HEK293 (cell line): ENCODE results near the gene CTDNEP1.

Experiments used
- BCL11B ChIP-seq: fragments of 450-650 bp; formaldehyde crosslinking; IDR thresholded peaks from 2 replicates; pipeline ENCODE4 v1.5.1; 2016; ENCODE audit warnings: low read depth, missing biosample characterization, missing genetic modification characterization
- GLI2 ChIP-seq: fragments of 450-650 bp; formaldehyde crosslinking; IDR thresholded peaks from 2 replicates; pipeline ENCODE4; 2017; ENCODE audit warnings: missing biosample characterization, missing genetic modification characterization, low read depth, borderline replicate concordance
- GLI4 ChIP-seq: fragments of 450-650 bp; formaldehyde crosslinking; IDR thresholded peaks from 2 replicates; pipeline ENCODE4 v1.5.1; 2016; ENCODE audit warnings: missing biosample characterization, missing genetic modification characterization
- KLF16 ChIP-seq: fragments of 450-650 bp; formaldehyde crosslinking; IDR thresholded peaks from 2 replicates; pipeline ENCODE4 v1.5.1; 2017; ENCODE audit warnings: missing biosample characterization, missing genetic modification characterization
- KLF8 ChIP-seq: fragments of 450-650 bp; formaldehyde crosslinking; IDR thresholded peaks from 2 replicates; pipeline ENCODE4 v1.5.1; 2016; ENCODE audit warnings: missing biosample characterization, missing genetic modification characterization
- KLF9 ChIP-seq: fragments of 450-650 bp; formaldehyde crosslinking; IDR thresholded peaks from 2 replicates; pipeline ENCODE4 v1.5.1; 2016; ENCODE audit warnings: missing biosample characterization, missing genetic modification characterization, low read depth
- SP7 ChIP-seq: fragments of 450-650 bp; formaldehyde crosslinking; IDR thresholded peaks from 2 replicates; pipeline ENCODE4 v1.5.1; 2016; ENCODE audit warnings: missing biosample characterization, missing genetic modification characterization
- WT1 ChIP-seq: fragments of 450-650 bp; formaldehyde crosslinking; IDR thresholded peaks from 2 replicates; pipeline ENCODE4 v1.5.1; 2016; ENCODE audit warnings: missing biosample characterization, missing genetic modification characterization
- YY1 ChIP-seq: fragments of 450-650 bp; formaldehyde crosslinking; IDR thresholded peaks from 2 replicates; pipeline ENCODE4 v1.5.1; 2018; ENCODE audit warnings: missing biosample characterization, missing genetic modification characterization
- ZFP3 ChIP-seq: fragments of 450-650 bp; formaldehyde crosslinking; IDR thresholded peaks from 2 replicates; pipeline ENCODE4 v1.5.1; 2016; ENCODE audit warnings: low read depth, missing biosample characterization, missing genetic modification characterization
- ZFP69B ChIP-seq: fragments of 450-650 bp; formaldehyde crosslinking; IDR thresholded peaks from 2 replicates; pipeline ENCODE4 v1.5.1; 2016; ENCODE audit warnings: missing biosample characterization, missing genetic modification characterization
- ZIC2 ChIP-seq: fragments of 450-650 bp; formaldehyde crosslinking; IDR thresholded peaks from 2 replicates; pipeline ENCODE4 v1.5.1; 2016; ENCODE audit warnings: missing biosample characterization, missing genetic modification characterization
- ZNF16 ChIP-seq: fragments of 450-650 bp; formaldehyde crosslinking; IDR thresholded peaks from 2 replicates; pipeline ENCODE4 v1.5.1; 2016; ENCODE audit warnings: low read depth, missing biosample characterization, missing genetic modification characterization
- ZNF2 ChIP-seq: fragments of 450-650 bp; formaldehyde crosslinking; IDR thresholded peaks from 2 replicates; pipeline ENCODE4 v1.5.1; 2016; ENCODE audit warnings: missing biosample characterization, missing genetic modification characterization
- ZNF24 ChIP-seq: fragments of 450-650 bp; formaldehyde crosslinking; IDR thresholded peaks from 2 replicates; pipeline ENCODE4 v1.5.1; 2016; ENCODE audit warnings: missing biosample characterization, missing genetic modification characterization
- ZNF394 ChIP-seq: fragments of 450-650 bp; formaldehyde crosslinking; IDR thresholded peaks from 2 replicates; pipeline ENCODE4 v1.5.1; 2016; ENCODE audit warnings: missing biosample characterization, missing genetic modification characterization, mild to moderate bottlenecking, moderate library complexity, borderline replicate concordance
- ZNF423 ChIP-seq: fragments of 450-650 bp; formaldehyde crosslinking; IDR thresholded peaks from 2 replicates; pipeline ENCODE4 v1.5.1; 2016; ENCODE audit warnings: missing biosample characterization, missing genetic modification characterization
- ZNF473 ChIP-seq: fragments of 450-650 bp; formaldehyde crosslinking; IDR thresholded peaks from 2 replicates; pipeline ENCODE4 v1.5.1; 2017; ENCODE audit warnings: missing biosample characterization, missing genetic modification characterization
- ZNF558 ChIP-seq: fragments of 450-650 bp; formaldehyde crosslinking; IDR thresholded peaks from 2 replicates; pipeline ENCODE4 v1.5.1; 2016; ENCODE audit warnings: missing biosample characterization, missing genetic modification characterization
- ZNF561 ChIP-seq: fragments of 450-650 bp; IDR thresholded peaks from 2 replicates; pipeline ENCODE4 v1.5.1; 2018; ENCODE audit warnings: missing biosample characterization, missing genetic modification characterization, borderline replicate concordance
- ZNF600 ChIP-seq: fragments of 450-650 bp; formaldehyde crosslinking; IDR thresholded peaks from 2 replicates; pipeline ENCODE4 v1.5.1; 2016; ENCODE audit warnings: missing biosample characterization, missing genetic modification characterization
- ZNF610 ChIP-seq: fragments of 450-650 bp; formaldehyde crosslinking; IDR thresholded peaks from 2 replicates; pipeline ENCODE4 v1.5.1; 2016; ENCODE audit warnings: missing biosample characterization, missing genetic modification characterization, borderline replicate concordance
- ZNF777 ChIP-seq: fragments of 450-650 bp; formaldehyde crosslinking; IDR thresholded peaks from 2 replicates; pipeline ENCODE4 v1.5.1; 2017; ENCODE audit warnings: missing biosample characterization, missing genetic modification characterization, borderline replicate concordance
- TF ChIP-seq, protein P1 (sequence below): fragments of 450-650 bp; formaldehyde crosslinking; IDR thresholded peaks from 2 replicates; pipeline ENCODE4 v1.5.1; 2016; ENCODE audit warnings: missing biosample characterization, missing genetic modification characterization
- TF ChIP-seq, protein P2 (sequence below): fragments of 450-650 bp; formaldehyde crosslinking; IDR thresholded peaks from 2 replicates; pipeline ENCODE4 v1.5.1; 2017; ENCODE audit warnings: missing biosample characterization, mild to moderate bottlenecking, missing genetic modification characterization, moderate library complexity
- TF ChIP-seq, protein P3 (sequence below): fragments of 450-650 bp; formaldehyde crosslinking; IDR thresholded peaks from 2 replicates; pipeline ENCODE4 v1.5.1; 2016; ENCODE audit warnings: missing biosample characterization, missing genetic modification characterization
- TF ChIP-seq, protein P4 (sequence below): fragments of 450-650 bp; formaldehyde crosslinking; IDR thresholded peaks from 2 replicates; pipeline ENCODE4; 2016; ENCODE audit warnings: missing biosample characterization, missing genetic modification characterization
- TF ChIP-seq, protein P5 (sequence below): fragments of 450-650 bp; formaldehyde crosslinking; IDR thresholded peaks from 2 replicates; pipeline ENCODE4 v1.5.1; 2016; ENCODE audit warnings: missing biosample characterization, missing genetic modification characterization

Gene CTDNEP1

DNA sequence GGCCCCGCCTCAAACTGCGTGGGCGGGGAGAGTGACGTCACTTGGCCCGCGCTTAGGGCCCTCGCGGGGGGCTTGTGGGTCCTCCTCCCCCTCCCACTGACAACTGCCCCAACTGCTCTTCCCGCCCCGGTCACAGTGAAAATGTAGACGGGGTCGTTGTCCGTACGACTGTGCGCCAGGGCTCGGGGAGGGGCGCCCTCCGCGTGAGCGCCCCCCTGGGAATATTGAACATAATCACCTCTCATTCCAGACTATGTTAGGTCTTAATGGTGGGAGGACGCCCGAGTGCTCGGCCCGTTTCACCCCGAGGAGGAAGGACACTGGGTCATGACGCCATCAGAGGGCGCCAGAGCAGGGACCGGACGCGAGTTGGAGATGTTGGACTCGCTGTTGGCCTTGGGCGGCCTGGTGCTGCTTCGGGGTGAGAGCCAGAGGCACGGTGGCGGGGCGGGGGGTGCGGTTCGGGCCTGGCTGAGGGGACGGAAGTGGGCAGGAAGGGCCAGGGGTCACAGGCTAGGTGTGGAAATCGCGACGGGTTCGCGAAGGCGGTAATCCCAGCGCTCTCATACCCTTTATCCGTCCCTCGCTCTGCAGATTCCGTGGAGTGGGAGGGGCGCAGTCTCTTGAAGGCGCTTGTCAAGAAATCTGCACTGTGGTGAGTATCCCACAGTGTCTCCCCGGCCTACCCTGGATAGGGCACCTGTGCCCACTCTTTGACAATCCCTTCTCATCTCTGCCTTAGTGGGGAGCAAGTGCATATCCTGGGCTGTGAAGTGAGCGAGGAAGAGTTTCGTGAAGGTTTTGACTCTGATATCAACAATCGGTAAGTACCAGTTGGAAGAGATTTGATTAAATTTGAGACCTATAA lies 876 bp upstream of the CTDNEP1 start, which contains the start of gene ELP5 (continued):
- TF ChIP-seq, protein P1, sequence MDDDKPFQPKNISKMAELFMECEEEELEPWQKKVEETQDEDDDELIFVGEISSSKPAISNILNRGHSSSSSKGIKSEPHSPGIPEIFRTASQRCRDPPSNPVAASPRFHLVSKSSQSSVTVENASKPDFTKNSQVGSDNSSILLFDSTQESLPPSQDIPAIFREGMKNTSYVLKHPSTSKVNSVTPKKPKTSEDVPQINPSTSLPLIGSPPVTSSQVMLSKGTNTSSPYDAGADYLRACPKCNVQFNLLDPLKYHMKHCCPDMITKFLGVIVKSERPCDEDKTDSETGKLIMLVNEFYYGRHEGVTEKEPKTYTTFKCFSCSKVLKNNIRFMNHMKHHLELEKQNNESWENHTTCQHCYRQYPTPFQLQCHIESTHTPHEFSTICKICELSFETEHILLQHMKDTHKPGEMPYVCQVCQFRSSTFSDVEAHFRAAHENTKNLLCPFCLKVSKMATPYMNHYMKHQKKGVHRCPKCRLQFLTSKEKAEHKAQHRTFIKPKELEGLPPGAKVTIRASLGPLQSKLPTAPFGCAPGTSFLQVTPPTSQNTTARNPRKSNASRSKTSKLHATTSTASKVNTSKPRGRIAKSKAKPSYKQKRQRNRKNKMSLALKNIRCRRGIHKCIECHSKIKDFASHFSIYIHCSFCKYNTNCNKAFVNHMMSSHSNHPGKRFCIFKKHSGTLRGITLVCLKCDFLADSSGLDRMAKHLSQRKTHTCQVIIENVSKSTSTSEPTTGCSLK (tag by site-specific recombination): no peak
- TF ChIP-seq KLF8 (tag by site-specific recombination): peak; percentile 88
- peak; percentile 85 for TF ChIP-seq SP7 (tag by site-specific recombination)
- peak; percentile 84; the same call in 1 of the 2 replicates for TF ChIP-seq KLF16 (tag by site-specific recombination)
- peak; percentile 61 for TF ChIP-seq ZNF423
- no peak for TF ChIP-seq ZNF16 (tag by site-specific recombination)
- TF ChIP-seq ZNF558 (tag by site-specific recombination): no peak
- peak; percentile 95 for TF ChIP-seq ZNF561 (tag by site-specific recombination)
- peak; percentile 58; the same call in 1 of the 2 replicates for TF ChIP-seq YY1 (tag by site-specific recombination)
- peak; percentile 97 for TF ChIP-seq ZFP69B
- TF ChIP-seq ZNF600 (tag by site-specific recombination): peak; percentile 97
- peak; percentile 83; the same call in 1 of the 2 replicates for TF ChIP-seq BCL11B
- TF ChIP-seq ZFP3 (tag by site-specific recombination): no peak
- peak; percentile 93 for TF ChIP-seq ZNF24 (tag by site-specific recombination)
- TF ChIP-seq WT1 (tag by site-specific recombination): peak; percentile 33
- peak; percentile 95 for TF ChIP-seq ZNF2 (tag by site-specific recombination)
- TF ChIP-seq ZNF610: peak; percentile 57; the same call in 1 of the 2 replicates
- peak; percentile 71; the same call in 1 of the 2 replicates for TF ChIP-seq ZNF777
- peak; percentile 70 for TF ChIP-seq ZIC2 (tag by site-specific recombination)
- TF ChIP-seq GLI2 (tag by site-specific recombination): no peak
- TF ChIP-seq, protein P2, sequence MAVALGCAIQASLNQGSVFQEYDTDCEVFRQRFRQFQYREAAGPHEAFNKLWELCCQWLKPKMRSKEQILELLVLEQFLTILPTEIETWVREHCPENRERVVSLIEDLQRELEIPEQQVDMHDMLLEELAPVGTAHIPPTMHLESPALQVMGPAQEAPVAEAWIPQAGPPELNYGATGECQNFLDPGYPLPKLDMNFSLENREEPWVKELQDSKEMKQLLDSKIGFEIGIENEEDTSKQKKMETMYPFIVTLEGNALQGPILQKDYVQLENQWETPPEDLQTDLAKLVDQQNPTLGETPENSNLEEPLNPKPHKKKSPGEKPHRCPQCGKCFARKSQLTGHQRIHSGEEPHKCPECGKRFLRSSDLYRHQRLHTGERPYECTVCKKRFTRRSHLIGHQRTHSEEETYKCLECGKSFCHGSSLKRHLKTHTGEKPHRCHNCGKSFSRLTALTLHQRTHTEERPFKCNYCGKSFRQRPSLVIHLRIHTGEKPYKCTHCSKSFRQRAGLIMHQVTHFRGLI (tag by site-specific recombination): peak; percentile 90
- TF ChIP-seq, protein P3, sequence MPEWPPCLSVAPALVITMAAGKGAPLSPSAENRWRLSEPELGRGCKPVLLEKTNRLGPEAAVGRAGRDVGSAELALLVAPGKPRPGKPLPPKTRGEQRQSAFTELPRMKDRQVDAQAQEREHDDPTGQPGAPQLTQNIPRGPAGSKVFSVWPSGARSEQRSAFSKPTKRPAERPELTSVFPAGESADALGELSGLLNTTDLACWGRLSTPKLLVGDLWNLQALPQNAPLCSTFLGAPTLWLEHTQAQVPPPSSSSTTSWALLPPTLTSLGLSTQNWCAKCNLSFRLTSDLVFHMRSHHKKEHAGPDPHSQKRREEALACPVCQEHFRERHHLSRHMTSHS (tag by site-specific recombination): no peak
- TF ChIP-seq, protein P4, sequence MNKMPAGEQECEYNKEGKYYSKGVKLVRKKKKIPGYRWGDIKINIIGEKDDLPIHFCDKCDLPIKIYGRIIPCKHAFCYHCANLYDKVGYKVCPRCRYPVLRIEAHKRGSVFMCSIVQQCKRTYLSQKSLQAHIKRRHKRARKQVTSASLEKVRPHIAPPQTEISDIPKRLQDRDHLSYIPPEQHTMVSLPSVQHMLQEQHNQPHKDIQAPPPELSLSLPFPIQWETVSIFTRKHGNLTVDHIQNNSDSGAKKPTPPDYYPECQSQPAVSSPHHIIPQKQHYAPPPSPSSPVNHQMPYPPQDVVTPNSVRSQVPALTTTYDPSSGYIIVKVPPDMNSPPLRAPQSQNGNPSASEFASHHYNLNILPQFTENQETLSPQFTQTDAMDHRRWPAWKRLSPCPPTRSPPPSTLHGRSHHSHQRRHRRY: 0 out of 2 replicates have a peak, but pooled peaks have one; percentile 12
- peak; percentile 55; the same call in 1 of the 2 replicates for TF ChIP-seq ZNF394 (tag by site-specific recombination)
- TF ChIP-seq, protein P5, sequence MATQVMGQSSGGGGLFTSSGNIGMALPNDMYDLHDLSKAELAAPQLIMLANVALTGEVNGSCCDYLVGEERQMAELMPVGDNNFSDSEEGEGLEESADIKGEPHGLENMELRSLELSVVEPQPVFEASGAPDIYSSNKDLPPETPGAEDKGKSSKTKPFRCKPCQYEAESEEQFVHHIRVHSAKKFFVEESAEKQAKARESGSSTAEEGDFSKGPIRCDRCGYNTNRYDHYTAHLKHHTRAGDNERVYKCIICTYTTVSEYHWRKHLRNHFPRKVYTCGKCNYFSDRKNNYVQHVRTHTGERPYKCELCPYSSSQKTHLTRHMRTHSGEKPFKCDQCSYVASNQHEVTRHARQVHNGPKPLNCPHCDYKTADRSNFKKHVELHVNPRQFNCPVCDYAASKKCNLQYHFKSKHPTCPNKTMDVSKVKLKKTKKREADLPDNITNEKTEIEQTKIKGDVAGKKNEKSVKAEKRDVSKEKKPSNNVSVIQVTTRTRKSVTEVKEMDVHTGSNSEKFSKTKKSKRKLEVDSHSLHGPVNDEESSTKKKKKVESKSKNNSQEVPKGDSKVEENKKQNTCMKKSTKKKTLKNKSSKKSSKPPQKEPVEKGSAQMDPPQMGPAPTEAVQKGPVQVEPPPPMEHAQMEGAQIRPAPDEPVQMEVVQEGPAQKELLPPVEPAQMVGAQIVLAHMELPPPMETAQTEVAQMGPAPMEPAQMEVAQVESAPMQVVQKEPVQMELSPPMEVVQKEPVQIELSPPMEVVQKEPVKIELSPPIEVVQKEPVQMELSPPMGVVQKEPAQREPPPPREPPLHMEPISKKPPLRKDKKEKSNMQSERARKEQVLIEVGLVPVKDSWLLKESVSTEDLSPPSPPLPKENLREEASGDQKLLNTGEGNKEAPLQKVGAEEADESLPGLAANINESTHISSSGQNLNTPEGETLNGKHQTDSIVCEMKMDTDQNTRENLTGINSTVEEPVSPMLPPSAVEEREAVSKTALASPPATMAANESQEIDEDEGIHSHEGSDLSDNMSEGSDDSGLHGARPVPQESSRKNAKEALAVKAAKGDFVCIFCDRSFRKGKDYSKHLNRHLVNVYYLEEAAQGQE (tag by site-specific recombination): 0 out of 2 replicates have a peak, but pooled peaks have one; percentile 26
- TF ChIP-seq GLI4 (tag by site-specific recombination): peak; percentile 81; the same call in 1 of the 2 replicates
- TF ChIP-seq KLF9 (tag by site-specific recombination): peak; percentile 85
- no peak for TF ChIP-seq ZNF473 (tag by site-specific recombination)
